Astrocyte (in vitro differentiated cells and primary cell): Measurements from ENCODE around the gene PLK3. TPM values are rescaled to one million over a fixed set of nuclear protein-coding genes. Genes with fewer than 3 reads are reported as not detected.

Source experiments
- DNase-seq: peaks from one replicate; pipeline ENCODE4 v3.0.0-alpha.2; 2010; ENCODE audit warnings: low read depth
- FAIRE-seq: peaks from 2 replicates; lab custom pipeline; 2011; peaks lifted over from hg19 to GRCh38; lab: Jason Lieb, UNC
- H2AFZ ChIP-seq: 2 replicates; pipeline ENCODE4 v1.6.0; 2012; ENCODE audit warnings: low read depth, low read length, inconsistent platforms
- H3K27ac ChIP-seq: 2 replicates; pipeline ENCODE4 v1.5.1; 2011; ENCODE audit warnings: low read depth, low read length, inconsistent platforms
- H3K27me3 ChIP-seq: 2 replicates; pipeline ENCODE4 v1.6.0; 2011; ENCODE audit warnings: low read length, inconsistent platforms; ENCODE audit not compliant: insufficient read depth
- H3K36me3 ChIP-seq: 2 replicates; pipeline ENCODE4 v1.5.1; 2011; ENCODE audit warnings: low read length, inconsistent platforms; ENCODE audit not compliant: insufficient read depth
- H3K4me1 ChIP-seq: 2 replicates; pipeline ENCODE4 v1.5.1; 2011; ENCODE audit warnings: low read length, inconsistent platforms; ENCODE audit not compliant: insufficient read depth
- H3K4me2 ChIP-seq: 2 replicates; pipeline ENCODE4 v1.6.0; 2012; ENCODE audit warnings: low read length, inconsistent platforms
- H3K4me3 ChIP-seq: 2 replicates; pipeline ENCODE4 v1.5.1; 2011; ENCODE audit warnings: low read depth, mild to moderate bottlenecking, low read length, inconsistent platforms; ENCODE audit not compliant: insufficient read depth
- H3K79me2 ChIP-seq: 2 replicates; pipeline ENCODE4 v1.6.0; 2012; ENCODE audit warnings: mild to moderate bottlenecking, low read length, inconsistent platforms; ENCODE audit not compliant: insufficient read depth
- H3K9ac ChIP-seq: 2 replicates; pipeline ENCODE4 v1.6.0; 2012; ENCODE audit warnings: mild to moderate bottlenecking, low read length, inconsistent platforms
- H3K9me3 ChIP-seq: 2 replicates; pipeline ENCODE4 v1.5.1; 2012; ENCODE audit warnings: low read depth, mild to moderate bottlenecking, low read length, inconsistent platforms; ENCODE audit not compliant: insufficient read depth
- H4K20me1 ChIP-seq: 2 replicates; pipeline ENCODE4 v1.6.0; 2012; ENCODE audit warnings: low read length, inconsistent platforms; ENCODE audit not compliant: insufficient read depth
- H3K27ac Mint-ChIP-seq: one replicate; pipeline ENCODE4 v1.8.0; 2021; ENCODE audit warnings: mild to moderate bottlenecking, mixed read lengths; ENCODE audit not compliant: unreplicated experiment
- H3K27me3 Mint-ChIP-seq: one replicate; pipeline ENCODE4 v1.8.0; 2021; ENCODE audit warnings: low read depth, mixed read lengths; ENCODE audit not compliant: unreplicated experiment
- H3K36me3 Mint-ChIP-seq: one replicate; pipeline ENCODE4 v1.8.0; 2021; ENCODE audit warnings: low read depth, mixed read lengths; ENCODE audit not compliant: unreplicated experiment
- H3K4me1 Mint-ChIP-seq: one replicate; pipeline ENCODE4 v1.8.0; 2021; ENCODE audit warnings: low read depth, mixed read lengths; ENCODE audit not compliant: unreplicated experiment
- H3K4me3 Mint-ChIP-seq: one replicate; pipeline ENCODE4 v1.8.0; 2021; ENCODE audit warnings: mild to moderate bottlenecking, moderate library complexity, mixed read lengths; ENCODE audit not compliant: unreplicated experiment
- H3K9me3 Mint-ChIP-seq: one replicate; pipeline ENCODE4 v1.8.0; 2021; ENCODE audit warnings: mild to moderate bottlenecking, mixed read lengths; ENCODE audit not compliant: unreplicated experiment
- CTCF ChIP-seq: IDR thresholded peaks from 2 replicates; pipeline ENCODE4 v1.5.1; 2011; ENCODE audit warnings: low read depth, mild to moderate bottlenecking, inconsistent platforms, low read length, moderate library complexity; ENCODE audit not compliant: insufficient read depth
- EZH2 ChIP-seq: IDR thresholded peaks from 2 replicates; pipeline ENCODE4 v1.6.1; 2012; ENCODE audit warnings: mild to moderate bottlenecking, low read length, inconsistent platforms; ENCODE audit not compliant: insufficient read depth
- total RNA-seq: library from RNA; stranded (reverse); gene quantifications from 2 replicates; pipeline ENCODE4 v1.2.1, GENCODE V29; 2021

PLK3 gene
- total RNA-seq, 1 donor from 2014 or later = 66.4 TPM

GRCh38 chr1:44851308-44851707, 51.1 kb downstream of the PLK3 start:
- FAIRE-seq (no peak), DNase-seq (no peak)
- Histone ChIP-seq H3K4me3 (no peak overlapping the region), H3K27ac (no peak overlapping the region), H3K36me3 (no peaks in the 10 kb centered on the region), H3K4me2 (no peak overlapping the region), H4K20me1 (no peaks in the 10 kb centered on the region), H2AFZ (no peak overlapping the region), H3K9ac (no peak overlapping the region), H3K79me2 (no peaks in the 10 kb centered on the region), H3K4me1 (no peaks in the 10 kb centered on the region), H3K27me3 (no peaks in the 10 kb centered on the region), H3K9me3 (no peaks in the 10 kb centered on the region)
- no peak for TF ChIP-seq CTCF
- TF ChIP-seq EZH2 = no peak
- Mint-ChIP-seq H3K27ac (no peak overlapping the region), H3K27me3 (peaks cover 4% of the 10 kb centered on the region), H3K4me1 (no peaks in the 10 kb centered on the region), H3K9me3 (peaks cover 2% of the 10 kb centered on the region), H3K36me3 (peaks cover 38% of the 10 kb centered on the region), H3K4me3 (no peak overlapping the region)

GRCh38 chr1:44853201-44853600, 53.0 kb downstream of the PLK3 start:
- Histone ChIP-seq H4K20me1 (no peaks in the 10 kb centered on the region), H3K36me3 (no peaks in the 10 kb centered on the region), H3K9ac (no peak overlapping the region), H2AFZ (no peak overlapping the region), H3K4me1 (no peaks in the 10 kb centered on the region), H3K27me3 (no peaks in the 10 kb centered on the region), H3K9me3 (no peaks in the 10 kb centered on the region), H3K79me2 (no peaks in the 10 kb centered on the region), H3K27ac (no peak overlapping the region), H3K4me2 (no peak overlapping the region), H3K4me3 (no peak overlapping the region)
- H3K36me3 Mint-ChIP-seq = peaks cover 43% of the 10 kb centered on the region
- no peak for TF ChIP-seq CTCF
- FAIRE-seq (no peak), DNase-seq (no peak)
- H3K27me3 Mint-ChIP-seq = peaks cover 4% of the 10 kb centered on the region
- H3K9me3 Mint-ChIP-seq = peaks cover 2% of the 10 kb centered on the region
- H3K4me1 Mint-ChIP-seq = no peaks in the 10 kb centered on the region
- H3K4me3 Mint-ChIP-seq = no peak overlapping the region
- H3K27ac Mint-ChIP-seq = no peak overlapping the region

GRCh38 chr1:44854970-44855369, 54.8 kb downstream of the PLK3 start:
- H3K4me1 ChIP-seq = no peaks in the 10 kb centered on the region
- H3K9ac ChIP-seq = no peak overlapping the region

More at GRCh38 chr1:44854970-44855369, 54.8 kb downstream of the PLK3 start:
- H3K27me3 Mint-ChIP-seq = no peaks in the 10 kb centered on the region
- Histone ChIP-seq H3K36me3 (no peaks in the 10 kb centered on the region), H3K79me2 (no peaks in the 10 kb centered on the region), H3K4me3 (no peak overlapping the region), H2AFZ (no peak overlapping the region), H3K27ac (no peak overlapping the region), H3K4me2 (no peak overlapping the region), H3K9me3 (no peaks in the 10 kb centered on the region), H3K27me3 (no peaks in the 10 kb centered on the region), H4K20me1 (no peaks in the 10 kb centered on the region)
- H3K9me3 Mint-ChIP-seq = peaks cover 2% of the 10 kb centered on the region
- DNase-seq = no peak
- no peak overlapping the region for H3K4me3 Mint-ChIP-seq
- no peak for FAIRE-seq
- no peak for TF ChIP-seq CTCF
- H3K36me3 Mint-ChIP-seq = peaks cover 30% of the 10 kb centered on the region
- H3K27ac Mint-ChIP-seq = no peak overlapping the region
- no peaks in the 10 kb centered on the region for H3K4me1 Mint-ChIP-seq

Other genes with a start within 250 kb of the PLK3 start
- gene TMEM53, start 125.9 kb upstream of the PLK3 start, total RNA-seq = 5.8 and 7.3 TPM in 2 replicates
- 2.5 and 4.8 TPM in 2 replicates for gene ARMH1, start 125.7 kb upstream of the PLK3 start, total RNA-seq
- gene RNU5D-1, start 69.2 kb upstream of the PLK3 start, total RNA-seq = not detected in 2 replicates
- gene KIF2C, start 60.5 kb upstream of the PLK3 start, total RNA-seq = 1.9 and 3.2 TPM in 2 replicates
- 1,108 and 1,187 TPM in 2 replicates for gene RPS8, start 24.8 kb upstream of the PLK3 start, total RNA-seq
- gene BEST4, start 12.2 kb upstream of the PLK3 start, total RNA-seq = 0.26 TPM in 1 of 2 replicates, not detected in the other
- 0.50 and 0.53 TPM in 2 replicates for gene DYNLT4, start 7.0 kb downstream of the PLK3 start, total RNA-seq
- gene BTBD19, start 8.1 kb downstream of the PLK3 start, total RNA-seq = 30.3 and 30.6 TPM in 2 replicates
- 0.65 and 0.89 TPM in 2 replicates for gene PTCH2, start 42.9 kb downstream of the PLK3 start, total RNA-seq
- 28.1 and 28.2 TPM in 2 replicates for gene EIF2B3, start 186.2 kb downstream of the PLK3 start, total RNA-seq
- gene HECTD3, start 210.9 kb downstream of the PLK3 start, total RNA-seq = 33.2 and 33.9 TPM in 2 replicates
- 96.1 and 98.8 TPM in 2 replicates for gene UROD, start 211.9 kb downstream of the PLK3 start, total RNA-seq